Endothelial cell of umbilical vein (primary cell): ENCODE data around the gene RASAL1. TPM values are rescaled to one million over a fixed set of nuclear protein-coding genes. Genes with fewer than 3 reads are reported as not detected.

ENCODE experiments used
- BruUV-seq: library from RNA; stranded (reverse); fragments of 400-500 nt; replicated peaks from 2 replicates; lab custom pipeline; 2021; lab: Mats Ljungman, UMichigan
- CTCF ChIA-PET: fragments of 300-600, 350-600 bp; sonication (Branson Sonifier 250); formaldehyde crosslinking; loops from one replicate; lab custom pipeline; 2021; ENCODE audit warnings: antibody characterized with exemption, inconsistent platforms; lab: Charles Lee
- POLR2A ChIA-PET: fragments of 300-600, 350-600 bp; sonication (Branson Sonifier 250); formaldehyde crosslinking; loops from one replicate; lab custom pipeline; 2021; ENCODE audit warnings: antibody characterized with exemption, inconsistent platforms; lab: Charles Lee
- DNase-seq: peaks from one replicate; pipeline ENCODE4 v3.0.0-alpha.2; 2011; ENCODE audit warnings: low read depth, low spot score
- FAIRE-seq: peaks from 2 replicates; lab custom pipeline; 2011; peaks lifted over from hg19 to GRCh38; lab: Jason Lieb, UNC
- H2AFZ ChIP-seq: 2 replicates; pipeline ENCODE4 v1.6.0; 2012; ENCODE audit warnings: low read depth, low read length, control low read depth, inconsistent platforms
- H3K27ac ChIP-seq: 2 replicates; pipeline ENCODE4 v1.5.1; 2011; ENCODE audit warnings: low read depth, mild to moderate bottlenecking, control low read depth, low read length, moderate library complexity; ENCODE audit not compliant: insufficient read depth
- H3K27me3 ChIP-seq, 2 experiments: 2 replicates each; pipeline versions ENCODE4 v1.6.0 to v1.6.1; 2011; ENCODE audit warnings: low read length in 2 of 2, mixed read lengths in 1 of 2; ENCODE audit not compliant: control insufficient read depth in 2 of 2, insufficient read depth in 2 of 2
- H3K36me3 ChIP-seq, 2 experiments: 2 replicates in 1 of 2; 3 replicates in 1 of 2; pipeline ENCODE4 v1.5.1; 2011; ENCODE audit warnings: low read length in 2 of 2, mild to moderate bottlenecking in 1 of 2, moderate library complexity in 1 of 2; ENCODE audit not compliant: control insufficient read depth in 2 of 2, insufficient read depth in 2 of 2; ENCODE audit errors: extremely low read depth in 1 of 2
- H3K4me1 ChIP-seq: 3 replicates; pipeline ENCODE4 v1.5.1; 2011; ENCODE audit warnings: mild to moderate bottlenecking, low read length; ENCODE audit not compliant: control insufficient read depth, insufficient read depth; ENCODE audit errors: extremely low read depth
- H3K4me2 ChIP-seq: 2 replicates; pipeline ENCODE4 v1.6.1; 2011; ENCODE audit warnings: low read length, control low read depth, mixed read lengths; ENCODE audit not compliant: insufficient read depth
- H3K4me3 ChIP-seq, 3 experiments: fragments of 200-600 bp in 1 of 3; sonication (generic), shearing (Covaris generic) in 1 of 3; replicated peaks in 1 of 3; 2 replicates each; pipeline ENCODE4 v1.5.1; 2011 to 2016; ENCODE audit warnings: control low read depth in 3 of 3, low read length in 3 of 3, mild to moderate bottlenecking in 2 of 3, inconsistent platforms in 1 of 3, low read depth in 1 of 3, moderate library complexity in 1 of 3; ENCODE audit not compliant: insufficient read depth in 1 of 3
- H3K79me2 ChIP-seq: 2 replicates; pipeline ENCODE4 v1.6.0; 2012; ENCODE audit warnings: low read length, inconsistent platforms; ENCODE audit not compliant: control insufficient read depth, insufficient read depth
- H3K9ac ChIP-seq: replicated peaks from 2 replicates; pipeline ENCODE3; 2011; ENCODE audit warnings: low read length, control low read depth; ENCODE audit not compliant: insufficient read depth; ENCODE audit errors: extremely low read depth
- H3K9me1 ChIP-seq: replicated peaks from 3 replicates; pipeline ENCODE4 v1.6.0; 2011; ENCODE audit warnings: mild to moderate bottlenecking, low read length; ENCODE audit not compliant: control insufficient read depth, insufficient read depth; ENCODE audit errors: extremely low read depth
- H3K9me3 ChIP-seq: replicated peaks from 2 replicates; pipeline ENCODE4 v1.5.1; 2012; ENCODE audit warnings: low read length, inconsistent platforms; ENCODE audit not compliant: control insufficient read depth, insufficient read depth
- H4K20me1 ChIP-seq: replicated peaks from 2 replicates; pipeline ENCODE3; 2011; ENCODE audit warnings: mild to moderate bottlenecking, low read length; ENCODE audit not compliant: control insufficient read depth, insufficient read depth; ENCODE audit errors: extremely low read depth
- CTCF ChIP-seq, 2 donors: IDR thresholded peaks; 1 replicate in 1 of 2; 2 replicates in 1 of 2; pipeline ENCODE4 v1.5.1; 2011; ENCODE audit warnings: low read length in 2 of 2, mild to moderate bottlenecking in 2 of 2, moderate library complexity in 2 of 2, control low read depth in 1 of 2, inconsistent platforms in 1 of 2, low read depth in 1 of 2; ENCODE audit not compliant: insufficient read depth in 1 of 2; ENCODE audit errors: extremely low read depth in 1 of 2
- EZH2 ChIP-seq: IDR thresholded peaks from 2 replicates; pipeline ENCODE4 v1.6.1; 2012; ENCODE audit warnings: borderline replicate concordance, low read depth, mild to moderate bottlenecking, moderate library complexity, low read length, inconsistent platforms; ENCODE audit not compliant: severe bottlenecking
- FOS ChIP-seq: IDR thresholded peaks from 2 replicates; pipeline ENCODE4 v1.6.1; 2011; ENCODE audit warnings: mild to moderate bottlenecking, low read length, moderate library complexity, borderline replicate concordance; ENCODE audit not compliant: insufficient read depth
- GATA2 ChIP-seq: IDR thresholded peaks from 2 replicates; pipeline ENCODE4 v1.7.0; 2011; ENCODE audit warnings: low read depth, mild to moderate bottlenecking, moderate library complexity, mixed read lengths, low read length; ENCODE audit not compliant: insufficient read length, insufficient read depth
- JUN ChIP-seq: IDR thresholded peaks from 2 replicates; pipeline ENCODE4 v1.6.1; 2011; ENCODE audit warnings: borderline replicate concordance, low read depth; ENCODE audit not compliant: insufficient read length, insufficient read depth
- MAX ChIP-seq: IDR thresholded peaks from 2 replicates; pipeline ENCODE4 v1.6.1; 2011; ENCODE audit not compliant: insufficient read depth, insufficient read length
- MYC ChIP-seq: IDR thresholded peaks from one replicate; pipeline ENCODE4 v1.6.1; 2011; ENCODE audit warnings: mild to moderate bottlenecking, low read depth, low read length
- POLR2A ChIP-seq: IDR thresholded peaks from 2 replicates; pipeline ENCODE4 v1.6.1; 2012; ENCODE audit warnings: low read depth, mild to moderate bottlenecking, control low read depth, low read length
- POLR2AphosphoS5 ChIP-seq: IDR thresholded peaks from 2 replicates; pipeline ENCODE4 v1.6.1; 2012; ENCODE audit warnings: low read depth, mild to moderate bottlenecking, control low read depth, low read length, moderate library complexity; ENCODE audit not compliant: insufficient read depth
- dilution Hi-C: fragments of 300-500 bp; cut with MboI; formaldehyde crosslinking; loops from one replicate; pipeline ENCODE4 v1.15.0; 2019; ENCODE audit warnings: low sequenced_read_pairs; ENCODE audit not compliant: extremely low pct_ligation_motif_present
- intact Hi-C: fragments of 100-400 bp; cut with micrococcal nuclease; formaldehyde crosslinking; loops from one replicate; pipeline ENCODE4 v1.10.0; 2022
- polyA plus RNA-seq, 4 experiments: library from polyadenylated mRNA; depleted of rRNA in 3 of 4; stranded (reverse) in 3 of 4; unstranded in 1 of 4; fragments of >200 nt; gene quantifications; 2 replicates each; pipeline versions ENCODE4 v1.2.1 to v1.2.3, GENCODE V29; 2011 to 2012; ENCODE audit warnings: missing spikeins in 1 of 4
- total RNA-seq: library from RNA; stranded (reverse); gene quantifications from 2 replicates; pipeline ENCODE4 v1.2.3, GENCODE V29; 2021

The RASAL1 gene
- total and polyA plus RNA-seq, 2 donors (not counting 3 experiments of a cell fraction or from before 2014, with no cell fraction given) = not detected

- intact Hi-C loops = no loop called here
Observed at GRCh38 chr12:113119980-113120669, 15.4 kb downstream of the RASAL1 start.

More at GRCh38 chr12:113119980-113120669, 15.4 kb downstream of the RASAL1 start:
- Histone ChIP-seq H3K79me2 (no peaks in the 10 kb centered on the region), H3K4me1 (no peaks in the 10 kb centered on the region), H4K20me1 (no peaks in the 10 kb centered on the region), H3K9ac (no peak overlapping the region), H3K27ac (no peak overlapping the region), H3K9me3 (no peaks in the 10 kb centered on the region), H3K36me3 (no peaks in the 10 kb centered on the region), H3K27me3 (no peaks in the 10 kb centered on the region), H3K4me2 (no peak overlapping the region), H3K4me3 (no peak overlapping the region), H2AFZ (no peak overlapping the region), H3K9me1 (no peaks in the 10 kb centered on the region)
- no peak for TF ChIP-seq MYC
- no peak for TF ChIP-seq GATA2
- no peak for TF ChIP-seq POLR2AphosphoS5
- TF ChIP-seq POLR2A = no peak
- no peak for TF ChIP-seq MAX
- no peak for TF ChIP-seq EZH2
- TF ChIP-seq FOS = no peak
- no peak for TF ChIP-seq CTCF (IDR thresholded peaks at IDR 0.05; ENCODE audit: extremely low read depth in 1 of 2, insufficient read depth in 1 of 2, low read depth in 1 of 2, low read length in 2 of 2)
- TF ChIP-seq JUN = no peak
- DNase-seq (no peak), FAIRE-seq (no peak)
- dilution Hi-C loops = no loop called here
- ChIA-PET POLR2A (no interaction called here), CTCF (interaction anchor here (1.5 kb wide), 1 partner anchor 127 kb away, joined by 5 read pairs; no protein-coding TSS in a partner anchor)
- BruUV-seq = no TSS peak
